Natural killer cell treated with Interleukin-12 subunit alpha and Interleukin-12 subunit beta and Interleukin-15 and Interleukin-18, amount 100 ng/mL, for 72 hours (primary cell): ENCODE measurements around the gene NAT8L. TPM values are rescaled to one million over a fixed set of nuclear protein-coding genes. Genes with fewer than 3 reads are reported as not detected.
"Not testable (repeated sequence)": the region's sequence is repeated elsewhere in the genome, so short reads cannot be mapped to it uniquely, and the experiment has no call there.

ENCODE experiments used
- ATAC-seq, 2 donors: fragments of 150-1000 bp; cut with Tn5 transposase in 1 of 2; sonication (Bioruptor Pico), chemical (Tn5 transposase) in 1 of 2; 2 replicates each; pipeline ENCODE4 v1.10.0; 2021
- DNase-seq: peaks from one replicate; pipeline ENCODE4 v3.0.0; 2022; ENCODE audit warnings: low spot score
- H3K27ac Mint-ChIP-seq, 2 donors: 1 replicate in 1 of 2; 2 replicates in 1 of 2; pipeline ENCODE4 v1.8.0; 2022; ENCODE audit warnings: mixed read lengths in 2 of 2, mild to moderate bottlenecking in 1 of 2, moderate library complexity in 1 of 2
- H3K27me3 Mint-ChIP-seq, 2 donors: 1 replicate in 1 of 2; 2 replicates in 1 of 2; pipeline ENCODE4 v1.8.0; 2022; ENCODE audit warnings: mixed read lengths in 2 of 2
- H3K36me3 Mint-ChIP-seq: one replicate; pipeline ENCODE4 v1.8.0; 2022; ENCODE audit warnings: mixed read lengths
- H3K4me1 Mint-ChIP-seq, 2 donors: 1 replicate in 1 of 2; 2 replicates in 1 of 2; pipeline ENCODE4 v1.8.0; 2022; ENCODE audit warnings: low read depth in 2 of 2, mixed read lengths in 2 of 2, mild to moderate bottlenecking in 1 of 2
- H3K4me3 Mint-ChIP-seq: one replicate; pipeline ENCODE4 v1.8.0; 2022; ENCODE audit warnings: mixed read lengths
- H3K9me3 Mint-ChIP-seq: 2 replicates; pipeline ENCODE4 v1.8.0; 2022; ENCODE audit warnings: mixed read lengths
- total RNA-seq, 2 donors: library from RNA; stranded (reverse); gene quantifications; one replicate each; pipeline ENCODE4 v1.2.3, GENCODE V29; 2022

Gene NAT8L
- total RNA-seq = under 1 TPM; 0.05 to 0.08 TPM

- Mint-ChIP-seq H3K4me3 (no peak within 1 kb of the TSS), H3K36me3 (no peaks in the 10 kb centered on the region), H3K27me3 (peaks cover 16 to 26% of the 10 kb centered on the region in 2 donors), H3K9me3 (no peaks in the 10 kb centered on the region), H3K27ac (no peak within 1 kb of the TSS), H3K4me1 (no peaks in the 10 kb centered on the region)
- DNase-seq (no peak), ATAC-seq (peak in 1 of 2 donors; percentile 18)
These were observed at the start of gene NAT8L for GRCh38 chr4:2059046-2059725. TSS of gene NAT8L (plus strand) at chr4:2059327. CDS start at chr4:2059512, 185 bp downstream.

GRCh38 chr4:2009651-2010233 lies 49.4 kb upstream of the NAT8L start:
- Mint-ChIP-seq H3K4me1 (peaks cover 30 to 33% of the 10 kb centered on the region in 2 donors), H3K9me3 (no peaks in the 10 kb centered on the region)

GRCh38 chr4:2011583-2011982 lies 47.5 kb upstream of the NAT8L start:
- Mint-ChIP-seq H3K9me3 (no peaks in the 10 kb centered on the region), H3K27ac (no peak overlapping the region), H3K27me3 (peaks cover 13 to 19% of the 10 kb centered on the region in 2 donors), H3K4me1 (peaks cover 21 to 24% of the 10 kb centered on the region in 2 donors), H3K4me3 (no peak overlapping the region), H3K36me3 (no peaks in the 10 kb centered on the region)
- ATAC-seq (no peak), DNase-seq (no peak)

More at GRCh38 chr4:2009651-2010233, 49.4 kb upstream of the NAT8L start:
- peak overlapping the region; percentile 76 to 90 for H3K27ac Mint-ChIP-seq
- no peaks in the 10 kb centered on the region for H3K36me3 Mint-ChIP-seq
- H3K4me3 Mint-ChIP-seq = peak overlapping the region; percentile 91
- peaks cover 10 to 15% of the 10 kb centered on the region in 2 donors for H3K27me3 Mint-ChIP-seq
- ATAC-seq (peak; percentile 55 to 73), DNase-seq (peak; percentile 78)

- H3K27ac Mint-ChIP-seq = no peak overlapping the region
These were observed 44.1 kb upstream of the NAT8L start for GRCh38 chr4:2015008-2015407.

GRCh38 chr4:2021358-2022018 lies 37.6 kb upstream of the NAT8L start:
- not testable (repeated sequence) for H3K27ac Mint-ChIP-seq, H3K4me3 Mint-ChIP-seq, DNase-seq, H3K9me3 Mint-ChIP-seq, H3K36me3 Mint-ChIP-seq, H3K4me1 Mint-ChIP-seq, ATAC-seq
- peaks cover 52 to 57% of the 10 kb centered on the region in 2 donors for H3K27me3 Mint-ChIP-seq

More at GRCh38 chr4:2015008-2015407, 44.1 kb upstream of the NAT8L start:
- Mint-ChIP-seq H3K4me1 (peaks cover 7 to 9% of the 10 kb centered on the region in 2 donors), H3K27me3 (peaks cover 23 to 25% of the 10 kb centered on the region in 2 donors), H3K36me3 (no peaks in the 10 kb centered on the region), H3K4me3 (no peak overlapping the region), H3K9me3 (no peaks in the 10 kb centered on the region)
- DNase-seq (no peak), ATAC-seq (no peak)

GRCh38 chr4:2024683-2025082 lies 34.4 kb upstream of the NAT8L start:
- H3K4me3 Mint-ChIP-seq = no peak overlapping the region
- H3K27ac Mint-ChIP-seq = no peak overlapping the region

GRCh38 chr4:2025817-2026216 lies 33.3 kb upstream of the NAT8L start:
- H3K4me1 Mint-ChIP-seq = peaks cover 4 to 5% of the 10 kb centered on the region in 2 donors
- no peaks in the 10 kb centered on the region for H3K9me3 Mint-ChIP-seq
- no peaks in the 10 kb centered on the region for H3K36me3 Mint-ChIP-seq
- peaks cover 61 to 79% of the 10 kb centered on the region in 2 donors for H3K27me3 Mint-ChIP-seq
- no peak overlapping the region for H3K4me3 Mint-ChIP-seq
- DNase-seq = no peak
- H3K27ac Mint-ChIP-seq = no peak overlapping the region
- ATAC-seq = no peak

More at GRCh38 chr4:2024683-2025082, 34.4 kb upstream of the NAT8L start:
- H3K36me3 Mint-ChIP-seq = no peaks in the 10 kb centered on the region
- no peak for ATAC-seq
- DNase-seq = no peak
- peaks cover 4 to 5% of the 10 kb centered on the region in 2 donors for H3K4me1 Mint-ChIP-seq
- no peaks in the 10 kb centered on the region for H3K9me3 Mint-ChIP-seq
- peaks cover 63 to 81% of the 10 kb centered on the region in 2 donors for H3K27me3 Mint-ChIP-seq

GRCh38 chr4:2027120-2027519 lies 32.0 kb upstream of the NAT8L start:
- not testable (repeated sequence) for H3K36me3 Mint-ChIP-seq, H3K9me3 Mint-ChIP-seq, H3K4me1 Mint-ChIP-seq, ATAC-seq, H3K27ac Mint-ChIP-seq, DNase-seq, H3K4me3 Mint-ChIP-seq
- peaks cover 55 to 72% of the 10 kb centered on the region in 2 donors for H3K27me3 Mint-ChIP-seq

GRCh38 chr4:2031161-2031560 lies 28.0 kb upstream of the NAT8L start:
- not testable (repeated sequence) for H3K9me3 Mint-ChIP-seq, H3K27ac Mint-ChIP-seq, ATAC-seq, H3K36me3 Mint-ChIP-seq, DNase-seq, H3K4me1 Mint-ChIP-seq, H3K4me3 Mint-ChIP-seq
- peaks cover 47 to 60% of the 10 kb centered on the region in 2 donors for H3K27me3 Mint-ChIP-seq

- H3K9me3 Mint-ChIP-seq = no peaks in the 10 kb centered on the region
- H3K4me3 Mint-ChIP-seq = no peak overlapping the region
- no peak overlapping the region for H3K27ac Mint-ChIP-seq
- H3K27me3 Mint-ChIP-seq = peaks cover 29 to 41% of the 10 kb centered on the region in 2 donors
- peaks cover 0 to 3% of the 10 kb centered on the region in 2 donors for H3K4me1 Mint-ChIP-seq
- H3K36me3 Mint-ChIP-seq = no peaks in the 10 kb centered on the region
- DNase-seq = no peak
- ATAC-seq = no peak
These were observed 22.8 kb upstream of the NAT8L start for GRCh38 chr4:2036327-2036726.

GRCh38 chr4:2036866-2037265 lies 22.3 kb upstream of the NAT8L start:
- peaks cover 29 to 40% of the 10 kb centered on the region in 2 donors for H3K27me3 Mint-ChIP-seq
- no peak overlapping the region for H3K4me3 Mint-ChIP-seq
- H3K36me3 Mint-ChIP-seq = no peaks in the 10 kb centered on the region
- H3K27ac Mint-ChIP-seq = no peak overlapping the region
- ATAC-seq = peak in 1 of 2 donors; percentile 4
- H3K4me1 Mint-ChIP-seq = peaks cover 0 to 6% of the 10 kb centered on the region in 2 donors
- H3K9me3 Mint-ChIP-seq = no peaks in the 10 kb centered on the region
- DNase-seq = no peak

- Mint-ChIP-seq H3K27ac (no peak overlapping the region), H3K36me3 (no peaks in the 10 kb centered on the region), H3K27me3 (peaks cover 15 to 33% of the 10 kb centered on the region in 2 donors), H3K4me3 (peak overlapping the region; percentile 37), H3K9me3 (no peaks in the 10 kb centered on the region), H3K4me1 (peaks cover 0 to 6% of the 10 kb centered on the region in 2 donors)
- DNase-seq (no peak), ATAC-seq (no peak)
These were observed 18.5 kb upstream of the NAT8L start for GRCh38 chr4:2040391-2041238.
